Activated CD4-positive, alpha-beta T cell treated with anti-CD3 and anti-CD28 coated beads, Interleukin-2, Interleukin-4, amounts not matched to agents 100 ng/mL and 50 ng/mL, durations not matched to agents 16 hours and 8 hours (primary cell): ENCODE results near the gene MATN1.

Experiments
- DNase-seq: peaks from one replicate; pipeline ENCODE4 v3.0.0-alpha.2; 2020; ENCODE audit warnings: low spot score

Gene MATN1

GRCh38 chr1:30682396-30683275, 40.7 kb downstream of the MATN1 start:
- DNase-seq, result no peak

DNA sequence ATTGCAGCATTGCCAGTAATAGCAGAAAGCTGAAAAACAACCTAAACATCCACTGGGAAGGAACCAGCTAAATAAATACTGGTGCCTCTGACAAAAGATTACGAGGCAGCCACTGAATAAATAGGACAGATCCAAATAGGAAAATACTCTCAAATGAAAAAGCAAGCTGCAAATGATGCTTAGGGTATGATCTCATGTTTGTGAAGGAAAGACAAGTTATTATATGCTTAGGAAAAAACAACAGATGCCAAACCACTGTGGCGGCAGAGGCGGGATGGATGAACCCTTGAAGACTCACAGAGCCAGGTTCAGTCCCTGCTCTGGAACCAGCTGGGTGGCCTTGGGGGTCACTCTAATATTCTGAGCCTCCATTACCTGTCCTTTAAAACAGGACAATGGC, 41.6 kb downstream of the MATN1 start:
- DNase-seq, result no peak

DNA sequence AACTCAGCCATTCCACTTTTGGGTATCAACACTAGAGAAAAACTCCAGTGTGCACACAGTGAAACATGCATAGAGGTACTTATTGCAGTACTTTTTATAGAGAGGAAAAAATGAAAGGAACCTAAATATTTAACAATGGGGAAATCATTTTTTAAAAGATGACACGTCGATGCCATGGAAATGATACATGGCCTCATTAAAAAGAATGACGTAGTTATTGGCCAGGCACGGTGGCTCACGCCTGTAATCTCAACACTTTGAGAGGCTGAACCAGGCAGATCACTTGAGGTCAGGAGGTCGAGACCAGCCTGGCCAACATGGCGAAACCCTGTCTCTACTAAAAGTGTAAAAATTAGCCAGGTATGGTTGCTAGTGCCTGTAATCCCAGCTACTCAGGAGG, 42.5 kb downstream of the MATN1 start:
- no peak for DNase-seq

GRCh38 chr1:30680429-30680828, 43.0 kb downstream of the MATN1 start:
- no peak for DNase-seq

- DNase-seq, result no peak
These were observed 43.4 kb downstream of the MATN1 start for GRCh38 chr1:30679976-30680305.

DNA sequence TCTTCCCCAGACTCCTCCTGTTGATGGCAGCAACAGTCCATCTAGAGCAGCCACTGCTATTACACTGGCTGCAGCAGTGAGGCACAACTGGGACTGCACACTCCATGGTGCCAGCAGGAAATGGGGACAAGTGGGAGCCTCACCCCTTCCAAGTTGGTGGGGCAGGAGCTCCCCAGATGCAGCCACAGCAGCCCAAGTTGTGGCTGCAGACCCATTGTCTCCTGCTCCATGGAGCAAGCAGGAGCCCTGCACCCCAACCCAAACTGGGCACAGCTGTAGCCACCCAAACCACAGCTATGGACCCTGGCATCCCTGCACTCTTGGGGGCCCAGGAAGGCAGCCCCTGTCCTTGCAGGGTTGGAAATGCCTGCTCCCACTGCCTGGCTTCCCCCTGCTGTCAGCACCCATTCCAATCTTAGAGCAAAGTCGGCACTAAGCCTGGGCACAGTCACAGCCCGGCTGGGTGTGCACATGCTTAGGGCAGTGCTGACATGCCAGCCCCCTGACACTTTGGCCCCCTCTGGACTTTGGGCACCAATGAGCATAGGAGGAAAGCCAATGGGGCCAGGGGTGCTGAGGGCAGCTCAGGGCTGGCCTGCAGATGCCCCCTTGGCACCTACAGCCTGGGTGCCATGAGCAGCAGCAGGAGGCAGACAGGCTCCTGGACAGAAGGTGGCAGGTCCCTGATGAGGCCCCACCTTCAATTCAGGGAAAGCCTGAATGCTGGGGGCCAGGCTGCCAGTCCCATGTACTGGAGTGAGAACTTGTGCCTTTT, 44.0 kb downstream of the MATN1 start:
- no peak for DNase-seq

- DNase-seq, result no peak
These were observed 45.2 kb downstream of the MATN1 start for GRCh38 chr1:30678209-30678608.

GRCh38 chr1:30677471-30677870, 45.9 kb downstream of the MATN1 start:
- no peak for DNase-seq

- DNase-seq, result no peak
These were observed 47.6 kb downstream of the MATN1 start for GRCh38 chr1:30675761-30676160.

GRCh38 chr1:30675289-30675688, 48.1 kb downstream of the MATN1 start:
- DNase-seq, result no peak

DNA sequence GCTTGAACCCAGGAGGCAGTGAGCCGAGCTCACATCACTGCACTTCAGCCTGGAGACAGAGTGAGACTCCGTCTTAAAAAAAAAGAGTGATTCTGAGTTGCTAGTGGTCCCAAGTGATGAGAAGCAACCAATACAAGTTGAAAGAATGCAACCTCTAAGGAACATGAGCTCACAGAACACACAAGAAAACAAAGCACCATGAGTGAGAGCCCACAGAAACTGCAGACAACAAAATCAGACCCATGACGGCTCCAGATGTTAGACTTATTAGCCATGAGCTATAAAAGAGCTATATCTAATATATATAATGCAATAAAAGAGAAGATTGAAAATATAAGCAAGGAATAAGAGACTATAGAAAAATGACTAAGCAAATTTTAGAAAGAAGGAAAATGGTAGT, 50.0 kb downstream of the MATN1 start:
- DNase-seq, result no peak

DNA sequence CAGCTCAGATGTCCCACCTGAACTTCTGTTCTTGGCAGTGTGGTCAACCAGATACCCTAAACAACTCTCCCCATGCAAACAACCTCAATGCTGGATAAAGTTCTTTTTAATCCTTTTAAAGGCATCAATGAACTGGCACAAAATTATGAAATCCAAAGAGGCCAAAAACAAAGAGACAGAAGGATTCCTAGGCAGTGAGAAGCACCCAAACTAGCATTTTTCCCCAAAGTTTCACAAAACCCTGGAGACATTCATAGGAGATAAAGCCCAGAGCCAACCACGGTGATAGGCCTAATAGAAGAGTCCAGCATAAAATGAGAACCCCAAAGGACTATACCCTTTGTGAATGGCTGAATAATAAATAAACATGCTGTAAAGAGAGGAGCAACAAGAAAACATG, 50.7 kb downstream of the MATN1 start:
- no peak for DNase-seq

- DNase-seq, result no peak
These were observed 52.9 kb downstream of the MATN1 start for GRCh38 chr1:30670240-30671060.

GRCh38 chr1:30668546-30669327, 54.6 kb downstream of the MATN1 start:
- no peak for DNase-seq

DNA sequence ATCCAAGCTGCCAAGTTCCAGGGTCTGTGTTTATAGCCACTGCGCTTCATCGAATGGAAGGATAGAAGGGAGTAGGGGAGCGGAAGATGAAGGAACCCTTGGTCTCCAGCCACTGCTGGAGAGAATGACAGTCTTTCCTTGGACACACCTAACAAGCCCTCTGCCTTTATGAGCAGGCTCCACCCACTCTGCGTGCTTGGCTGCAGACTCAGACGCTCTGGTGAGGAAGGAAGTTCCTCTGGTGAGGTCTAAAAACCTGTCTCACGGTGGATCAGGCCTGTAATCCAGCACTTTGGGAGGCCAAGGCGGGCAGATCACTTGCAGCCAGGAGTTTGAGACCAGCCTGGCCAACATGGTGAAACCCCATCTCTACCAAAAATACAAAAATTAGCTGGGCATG, 55.4 kb downstream of the MATN1 start:
- no peak for DNase-seq

- DNase-seq, result no peak
These were observed 56.6 kb downstream of the MATN1 start for GRCh38 chr1:30666756-30667273.

DNA sequence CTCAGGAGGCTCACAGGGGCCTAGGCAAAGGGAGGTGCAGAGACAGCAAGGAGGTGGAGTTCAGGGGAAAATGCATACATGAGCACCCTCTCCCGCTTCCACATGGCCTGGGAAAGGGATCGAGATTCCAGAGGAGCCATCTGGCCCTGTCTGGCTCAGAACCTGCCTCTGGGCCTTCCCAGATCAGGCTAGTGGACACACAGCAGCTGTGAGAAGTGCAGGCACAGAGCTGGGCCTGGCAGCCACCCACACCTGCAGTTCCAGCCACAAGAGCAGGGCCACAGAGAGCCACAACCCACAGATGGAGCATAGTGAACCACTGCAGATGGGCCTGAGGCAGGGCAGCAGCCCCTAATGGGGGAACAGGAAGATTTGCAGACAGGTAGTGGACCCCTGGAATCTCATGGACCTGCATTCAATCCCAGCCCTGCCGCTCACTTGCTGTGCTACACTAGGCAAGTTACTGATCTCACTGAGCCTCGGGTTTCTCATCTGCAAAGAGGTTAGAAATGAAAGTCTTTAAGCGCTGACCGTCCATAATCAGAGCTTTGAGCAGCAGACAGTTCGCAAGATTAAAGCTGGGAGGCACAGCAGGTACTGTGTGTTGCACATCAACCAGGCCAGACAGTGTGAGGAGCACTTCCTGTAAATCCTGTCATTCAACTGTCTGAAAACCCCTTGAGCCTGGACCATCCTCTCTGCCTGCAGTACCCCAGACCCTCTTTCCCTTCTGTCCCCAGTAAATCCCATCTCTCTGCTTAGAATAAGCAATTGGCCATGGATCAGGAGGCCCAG, 58.0 kb downstream of the MATN1 start:
- no peak for DNase-seq

DNA sequence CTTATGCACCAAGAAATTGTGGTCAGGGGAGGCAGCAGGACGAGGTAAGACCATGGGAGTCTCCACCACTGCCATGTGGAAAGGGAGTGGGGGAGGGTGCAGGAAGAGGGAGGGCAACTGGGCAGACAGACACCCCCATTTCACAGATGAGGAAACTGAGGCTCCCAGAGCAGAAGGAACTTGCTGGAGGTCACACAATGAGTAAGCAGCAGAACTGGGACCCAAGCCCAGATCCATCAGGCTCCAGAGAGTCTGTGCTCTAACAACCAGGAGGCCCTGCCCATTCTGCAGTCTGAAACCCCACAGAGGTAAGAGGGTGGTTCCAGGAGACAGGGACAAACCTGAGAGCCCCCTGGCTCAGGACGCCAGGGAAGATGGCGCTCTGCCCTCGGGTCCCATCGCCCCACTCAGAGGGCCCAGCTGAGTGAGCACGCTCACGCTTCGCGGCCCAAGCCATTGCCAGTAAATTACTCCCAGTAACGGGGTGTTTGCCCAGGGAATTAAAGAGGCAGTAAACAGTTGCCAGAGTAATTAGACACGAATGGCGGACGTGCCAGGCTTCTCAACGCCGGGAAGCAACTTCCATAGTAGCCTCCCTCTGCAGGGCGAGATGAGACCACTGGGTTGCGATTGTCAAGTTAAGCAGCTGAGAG, 59.2 kb downstream of the MATN1 start:
- DNase-seq, result no peak

- no peak for DNase-seq
These were observed 59.7 kb downstream of the MATN1 start for GRCh38 chr1:30663596-30664091.

- DNase-seq, result no peak
These were observed 61.0 kb downstream of the MATN1 start for GRCh38 chr1:30662291-30662840.
